ENCODE measurements around the gene SWI5.
"Not testable (repeated sequence)": the region's sequence is repeated elsewhere in the genome, so short reads cannot be mapped to it uniquely, and the experiment has no call there.

Gene SWI5

GRCh38 chr9:128276008-128276573 lies at the start of gene SWI5:
Gene SWI5, plus strand, starts transcription at chr9:128276276.
- peak; percentile 99 for DNase-seq

- no peak for DNase-seq
These were observed 49.7 kb upstream of the SWI5 start for GRCh38 chr9:128226412-128226801.

DNA sequence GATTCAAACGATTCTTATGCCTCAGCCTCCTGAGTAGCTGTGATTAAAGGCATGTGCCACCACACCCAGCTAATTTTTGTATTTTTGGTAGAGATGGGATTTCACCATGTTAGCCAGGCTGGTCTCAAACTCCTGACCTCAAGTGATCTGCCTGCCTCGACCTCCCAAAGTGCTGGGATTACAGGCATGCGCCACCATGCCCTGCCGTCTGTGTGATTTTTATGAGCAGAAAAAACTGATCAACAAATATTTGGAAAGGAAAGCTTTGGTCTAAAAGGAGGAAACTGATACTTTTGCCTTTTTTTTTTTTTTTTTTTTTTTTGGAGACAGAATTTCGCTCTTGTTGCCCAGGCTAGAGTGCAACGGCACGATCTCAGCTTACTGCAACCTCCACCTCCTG lies 45.2 kb upstream of the SWI5 start:
- DNase-seq: not testable (repeated sequence)

DNA sequence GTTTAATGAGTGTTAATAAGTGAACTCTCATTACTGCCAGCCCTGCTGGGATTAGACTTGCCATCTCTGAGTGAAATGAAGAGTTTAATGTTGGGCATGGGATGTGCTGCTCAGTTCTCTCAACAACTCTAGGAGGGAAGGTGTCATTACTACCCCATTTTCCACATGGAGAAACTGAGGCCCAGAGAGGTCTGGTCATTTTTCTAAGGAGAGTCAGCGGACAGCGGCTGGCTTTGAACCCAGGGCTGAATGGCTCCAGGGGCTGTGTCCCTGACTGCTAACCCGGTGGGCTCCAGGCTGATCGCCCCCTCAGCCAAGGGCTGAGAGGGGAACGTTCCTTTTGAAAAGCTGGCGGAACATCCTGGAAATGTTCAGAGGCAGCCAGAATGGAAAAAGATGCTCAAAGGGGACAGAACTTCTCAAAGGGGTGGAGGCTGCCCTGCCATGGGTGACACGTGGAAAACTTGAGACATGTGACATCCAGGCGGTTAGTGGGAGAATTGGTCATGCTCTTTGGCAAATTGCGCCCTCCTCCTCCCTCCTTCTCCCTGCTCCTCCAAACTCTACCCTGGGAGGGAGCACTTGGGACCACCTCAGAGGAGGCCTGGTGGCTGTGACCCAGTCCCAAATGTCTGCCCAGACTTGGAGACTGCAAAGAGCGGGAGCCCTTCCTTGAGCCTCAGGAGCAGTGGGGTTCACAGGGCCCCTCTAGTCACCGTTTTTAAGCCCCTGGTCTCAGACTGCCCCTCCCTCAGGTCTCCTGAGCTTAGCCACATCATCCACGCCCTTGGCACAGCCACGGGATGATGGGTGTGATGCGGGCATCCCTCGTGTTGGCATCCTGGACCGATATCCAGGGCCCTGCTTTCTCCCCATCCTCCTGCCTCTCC lies 44.2 kb upstream of the SWI5 start:
- DNase-seq: no peak

DNA sequence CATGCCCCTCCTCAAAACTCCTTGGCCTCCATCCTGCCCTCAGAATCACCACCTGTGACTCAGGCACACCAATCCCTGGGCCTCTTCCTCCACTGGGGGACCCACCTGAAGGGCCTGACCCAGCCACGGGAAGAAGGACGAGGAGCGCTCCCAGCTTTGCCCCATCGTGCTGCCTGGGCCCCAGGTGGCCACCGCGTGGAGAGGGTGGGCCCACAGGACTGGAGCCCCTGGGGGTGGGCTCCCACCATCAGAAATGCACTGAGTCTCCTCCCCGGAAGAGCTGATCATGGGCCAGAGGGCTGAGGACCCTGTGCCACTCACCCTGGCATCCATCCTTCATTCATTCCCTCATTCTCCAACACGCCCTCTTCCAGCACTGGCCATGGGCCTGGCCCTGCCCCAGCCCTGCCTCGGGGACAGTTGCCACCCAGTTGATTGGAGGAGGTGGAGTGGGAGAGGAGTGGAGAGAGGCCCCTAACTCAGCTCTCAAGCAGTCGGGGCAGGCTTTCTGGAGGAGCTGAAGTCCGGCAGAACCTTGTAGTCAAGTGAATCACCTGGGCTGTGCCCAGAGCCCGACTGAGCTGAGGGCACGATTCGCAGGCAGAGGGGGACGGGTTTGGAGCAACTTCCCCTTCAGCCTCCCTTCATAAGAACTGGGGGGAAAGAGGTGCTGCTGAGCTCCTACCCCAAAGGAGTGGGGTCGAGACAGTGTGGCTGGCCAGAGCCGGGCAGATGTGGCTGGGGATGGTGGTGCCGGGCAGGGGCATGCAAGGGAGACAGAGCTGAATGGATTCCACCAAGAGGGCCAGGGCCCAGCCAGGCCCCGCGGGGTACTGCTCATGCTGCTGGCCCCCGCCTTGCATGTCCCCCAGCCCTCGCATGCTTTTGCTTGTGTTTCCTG lies 43.3 kb upstream of the SWI5 start:
- DNase-seq: no peak

GRCh38 chr9:128233817-128234406 lies 42.2 kb upstream of the SWI5 start:
- no peak for DNase-seq

DNA sequence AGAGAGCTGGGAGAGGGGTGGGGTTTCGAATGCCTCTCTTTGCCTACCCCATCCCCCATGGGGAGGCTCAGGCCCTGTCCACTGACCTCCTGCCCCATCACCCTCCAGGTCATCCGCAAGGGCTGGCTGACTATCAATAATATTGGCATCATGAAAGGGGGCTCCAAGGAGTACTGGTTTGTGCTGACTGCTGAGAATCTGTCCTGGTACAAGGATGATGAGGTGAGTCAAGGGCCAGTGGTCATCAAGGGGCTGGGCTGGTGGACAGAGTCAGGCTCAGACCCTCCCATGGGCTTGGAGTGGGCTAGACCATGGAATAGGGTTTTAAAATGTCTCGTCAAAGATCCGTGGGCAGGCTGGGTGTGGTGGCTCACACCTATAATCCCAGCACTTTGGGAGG lies 34.0 kb upstream of the SWI5 start:
- DNase-seq: no peak

DNA sequence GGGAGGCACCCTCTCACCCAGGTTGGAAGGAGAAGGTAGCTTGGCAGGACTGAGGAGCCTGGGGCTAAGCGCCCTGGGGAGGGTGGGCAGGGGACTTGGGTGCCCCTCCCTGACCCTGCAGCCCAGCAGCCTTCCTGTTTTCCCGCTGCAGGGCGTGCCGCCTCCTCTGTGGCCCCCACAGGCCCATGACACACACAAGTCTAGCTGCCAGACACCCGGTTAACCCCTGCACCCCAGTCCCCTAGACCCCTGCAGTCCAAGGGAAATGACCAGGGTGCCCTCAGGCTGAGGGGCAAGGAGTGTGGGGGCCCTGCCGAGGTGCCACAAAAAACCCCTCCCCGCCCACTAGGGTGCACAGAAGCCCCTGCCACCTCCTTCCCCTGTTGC lies 33.3 kb upstream of the SWI5 start:
- DNase-seq: no peak

DNA sequence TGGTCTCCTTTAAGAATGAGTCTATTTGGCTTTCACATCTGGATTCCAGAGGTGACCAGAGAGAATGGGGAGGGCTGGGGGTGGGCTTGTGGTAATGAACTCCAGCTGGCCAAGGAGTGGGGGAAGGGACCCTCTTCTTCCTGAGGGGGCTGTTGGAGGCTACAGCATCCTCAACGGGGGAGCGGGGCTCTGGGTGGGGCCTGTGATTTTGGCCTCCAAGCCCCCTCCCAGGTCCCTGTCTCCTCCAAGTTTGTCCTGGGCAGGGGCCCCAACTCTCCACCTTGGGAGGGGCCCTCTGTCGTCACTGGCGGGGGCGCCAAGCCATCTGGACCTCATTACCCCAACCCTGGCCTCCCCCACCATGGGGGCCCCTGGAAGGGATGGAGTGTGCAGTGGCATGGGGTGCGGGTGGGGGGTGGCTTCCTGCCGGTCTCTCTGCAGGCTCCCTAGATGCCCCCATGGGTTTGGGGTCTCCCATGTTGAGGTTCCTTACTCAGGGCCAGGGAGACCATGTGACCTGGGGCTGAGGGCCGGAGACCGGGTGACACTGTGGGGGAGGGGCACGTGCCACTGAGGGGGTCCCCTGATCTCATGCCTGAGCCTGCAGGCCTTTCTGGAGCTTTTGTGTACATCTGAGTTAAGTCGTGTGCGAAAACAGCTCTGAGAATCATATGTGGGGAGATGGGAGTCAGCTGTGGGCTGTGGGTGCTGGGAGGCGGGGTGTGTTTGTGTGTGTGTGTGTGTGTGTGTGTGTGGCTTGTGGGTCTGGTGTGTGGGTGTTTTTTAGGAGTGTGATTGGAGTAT lies 32.7 kb upstream of the SWI5 start:
- no peak for DNase-seq

DNA sequence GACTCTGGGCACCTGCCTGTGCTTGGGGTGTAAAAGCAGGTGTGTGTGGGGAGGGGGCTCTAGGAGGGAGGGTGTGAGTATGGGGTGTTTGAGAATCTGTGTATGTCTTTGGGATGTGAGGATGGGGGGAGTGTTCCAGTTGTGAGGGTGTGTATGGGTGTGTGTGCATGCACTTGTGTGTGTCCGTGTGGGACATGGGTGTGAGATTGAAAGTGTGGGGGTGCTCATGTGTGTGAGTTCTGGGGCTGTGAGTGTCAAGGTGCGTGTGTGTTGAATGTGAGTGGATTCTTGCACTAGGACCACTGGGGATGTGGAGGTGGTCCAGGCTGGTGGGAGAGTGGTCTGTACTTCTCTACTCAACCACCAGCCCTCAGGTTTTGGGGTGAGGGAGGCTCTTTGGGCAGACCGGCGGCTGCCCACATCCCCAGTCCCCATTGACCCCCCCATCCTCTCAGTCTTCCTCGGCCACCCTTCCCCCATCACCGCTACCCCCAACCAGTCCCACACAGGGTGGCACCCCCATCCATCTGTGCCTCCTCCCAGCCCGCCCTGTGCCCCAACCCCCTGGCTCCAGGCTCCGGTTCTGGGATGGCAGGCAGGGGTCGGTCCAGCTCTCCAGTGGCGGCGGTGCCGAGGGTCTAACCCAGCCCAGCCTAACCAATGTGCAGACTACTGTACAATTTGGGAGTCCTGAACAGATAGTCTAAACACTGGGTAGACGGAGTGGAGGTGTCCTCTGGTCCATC lies 31.8 kb upstream of the SWI5 start:
- DNase-seq: no peak

GRCh38 chr9:128244837-128245231 lies 31.2 kb upstream of the SWI5 start:
- DNase-seq: no peak

DNA sequence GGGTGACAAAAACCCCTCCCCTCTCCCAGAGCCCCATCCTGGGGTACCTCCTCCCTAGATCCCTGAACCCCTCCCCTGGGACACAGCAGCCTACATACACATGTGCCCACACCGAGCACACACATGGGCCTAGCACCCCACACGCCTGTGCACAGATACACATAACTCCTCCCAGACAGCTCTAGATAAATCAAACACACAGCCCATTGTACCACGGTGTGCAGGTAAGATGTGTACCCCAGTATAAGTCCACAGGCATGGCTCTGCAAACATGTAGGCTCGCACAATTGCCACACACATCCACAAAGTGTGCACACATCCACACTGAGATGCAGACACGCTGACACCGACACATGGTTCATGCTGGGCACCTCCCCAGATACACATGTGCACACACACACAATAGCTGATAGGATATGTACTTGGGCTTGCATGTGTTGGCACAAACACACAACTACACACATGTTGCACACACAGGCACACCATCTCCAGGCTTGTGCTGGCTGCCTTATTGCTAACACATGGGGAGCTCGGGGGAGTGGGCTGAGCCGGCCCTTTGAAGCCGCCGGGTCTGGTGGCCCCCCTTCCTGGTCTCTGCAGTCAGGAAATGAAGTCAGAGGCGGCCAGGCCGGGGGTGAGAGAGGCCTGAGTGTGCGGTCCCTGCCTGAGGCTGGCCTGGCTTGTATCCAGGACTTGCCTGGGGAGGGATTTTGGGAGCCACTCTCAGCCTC lies 30.5 kb upstream of the SWI5 start:
- DNase-seq: no peak

DNA sequence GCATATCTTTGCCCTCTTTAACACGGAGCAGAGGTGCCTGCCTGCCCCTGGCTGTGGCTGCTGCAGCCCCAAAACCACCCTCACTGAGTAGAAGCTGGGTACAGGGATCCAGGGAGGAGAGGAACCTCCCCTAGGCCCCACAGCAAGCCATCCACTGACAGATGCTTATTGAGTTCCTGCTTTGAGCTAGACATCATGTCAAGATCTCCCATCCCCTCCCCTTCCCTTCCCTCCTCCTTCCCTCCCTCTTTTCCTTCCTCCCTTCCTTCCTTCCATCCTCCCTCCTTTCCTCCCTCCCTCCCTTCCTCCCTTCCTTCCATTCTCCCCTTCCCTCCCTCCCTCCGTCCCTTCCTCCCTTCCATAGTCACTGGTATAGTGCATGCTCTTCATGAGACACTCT lies 29.6 kb upstream of the SWI5 start:
- no peak for DNase-seq

GRCh38 chr9:128247226-128247803 lies 28.8 kb upstream of the SWI5 start:
- no peak for DNase-seq

DNA sequence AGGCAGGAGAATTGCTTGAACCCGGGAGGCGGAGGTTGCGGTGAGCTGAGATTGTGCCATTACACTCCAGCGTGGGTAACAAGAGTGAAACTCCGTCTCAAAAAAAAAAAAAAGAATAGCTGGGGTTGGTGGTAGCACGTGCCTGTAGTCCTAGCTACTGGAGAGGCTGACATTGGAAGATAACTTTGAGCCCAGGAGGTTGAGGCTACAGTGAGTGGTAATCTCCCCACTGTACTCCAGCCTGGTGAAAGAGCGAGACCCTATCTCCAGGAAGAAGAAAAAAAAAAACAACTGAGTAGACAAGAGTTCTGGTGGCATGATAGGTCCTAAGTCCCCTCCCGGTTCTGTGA lies 26.5 kb upstream of the SWI5 start:
- no peak for DNase-seq

DNA sequence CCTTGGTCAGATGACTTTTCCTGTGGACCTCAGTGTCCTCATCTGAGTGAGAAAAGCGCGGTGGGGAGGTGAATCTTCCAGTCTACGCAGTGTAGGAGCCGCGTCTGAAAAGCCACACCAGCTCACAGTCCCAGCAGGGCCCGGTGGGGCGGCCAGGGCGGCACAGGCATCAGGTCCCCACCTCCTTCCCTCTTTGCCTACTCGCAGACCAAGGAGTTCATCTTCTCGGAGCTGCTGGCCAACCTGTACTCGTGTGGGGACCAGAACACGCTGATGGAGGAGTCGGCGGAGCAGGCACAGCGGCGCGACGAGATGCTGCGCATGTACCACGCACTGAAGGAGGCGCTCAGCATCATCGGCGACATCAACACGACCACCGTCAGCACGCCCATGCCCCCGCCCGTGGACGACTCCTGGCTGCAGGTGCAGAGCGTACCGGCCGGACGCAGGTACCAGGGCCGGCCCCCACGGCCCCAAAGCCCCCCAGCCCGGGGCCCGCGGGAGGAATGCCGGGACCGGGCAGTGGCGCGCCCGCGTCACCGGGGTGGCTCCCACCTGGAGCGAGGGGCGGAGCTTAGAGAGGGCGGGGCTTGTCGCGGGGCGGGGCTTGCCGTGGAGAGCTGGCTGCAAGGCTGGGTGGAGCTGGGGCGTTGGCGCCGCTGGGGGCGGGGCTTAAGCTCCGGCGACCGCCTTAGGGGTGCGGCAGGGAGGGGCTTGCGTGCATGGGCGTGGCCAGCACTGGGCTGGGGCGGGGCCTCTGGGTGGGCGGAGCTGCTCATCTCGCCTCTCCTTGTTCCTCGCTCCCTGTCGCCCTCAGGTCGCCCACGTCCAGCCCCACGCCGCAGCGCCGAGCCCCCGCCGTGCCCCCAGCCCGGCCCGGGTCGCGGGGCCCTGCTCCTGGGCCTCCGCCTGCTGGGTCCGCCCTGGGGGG lies 25.9 kb upstream of the SWI5 start:
- peak; percentile 94 for DNase-seq

DNA sequence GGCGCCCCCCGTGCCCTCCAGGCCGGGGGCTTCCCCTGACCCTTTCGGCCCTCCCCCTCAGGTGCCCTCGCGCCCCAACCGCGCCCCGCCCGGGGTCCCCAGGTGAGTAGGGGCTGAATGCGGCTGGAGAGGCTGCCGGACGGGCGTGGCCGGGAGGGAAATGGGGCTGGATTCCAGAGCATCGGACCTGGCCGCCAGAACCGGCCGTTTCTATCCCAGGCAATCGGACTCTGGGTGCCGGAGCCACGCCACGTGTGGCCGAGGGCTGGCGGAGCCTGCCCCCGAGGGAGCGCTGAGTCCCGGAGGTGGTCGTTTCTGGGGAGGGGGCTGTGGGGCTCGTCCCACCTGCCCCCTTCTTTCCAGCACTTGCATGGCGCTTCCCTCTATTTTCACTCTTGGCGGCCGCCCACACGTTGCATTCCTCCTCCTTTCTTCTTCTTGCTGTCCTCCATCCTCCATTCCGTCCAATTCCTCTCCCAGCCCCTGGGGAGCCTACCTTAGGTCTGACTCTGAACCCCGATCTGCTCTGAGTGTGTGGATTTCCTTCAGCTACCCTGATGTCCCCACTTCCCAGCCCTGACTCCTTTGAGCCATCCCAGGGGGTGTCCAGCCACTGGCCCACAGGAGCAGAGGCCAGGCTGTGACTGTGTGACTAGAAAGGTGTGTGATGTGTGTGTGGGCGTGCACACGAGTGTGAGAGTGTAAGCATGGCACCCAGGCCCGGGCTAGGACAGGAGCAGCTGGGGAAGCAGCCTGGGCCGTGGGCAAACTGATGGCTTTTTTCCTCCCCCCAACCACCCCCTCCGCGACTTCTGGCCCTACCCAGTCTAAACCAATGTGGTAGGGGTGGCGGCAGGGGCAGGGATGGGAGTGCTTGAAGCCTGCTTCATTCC lies 25.0 kb upstream of the SWI5 start:
- DNase-seq: no peak

DNA sequence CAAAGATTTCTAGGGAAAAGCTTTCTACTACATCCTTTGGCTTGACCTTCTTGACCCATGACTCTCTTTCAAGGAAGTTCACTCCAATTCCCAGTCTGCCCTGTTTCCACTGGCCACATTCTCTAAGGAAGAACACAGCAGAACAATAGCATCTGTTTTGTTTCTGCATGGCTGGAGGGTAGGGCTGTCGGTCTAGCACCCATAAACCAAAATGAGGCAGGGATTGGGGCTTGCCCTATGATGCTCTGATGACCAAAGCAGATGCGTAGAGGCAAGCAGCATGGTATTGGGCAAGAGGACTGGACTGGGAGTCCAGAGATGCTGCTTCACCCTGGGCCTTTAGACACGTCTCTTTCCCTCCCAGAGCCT lies 24.4 kb upstream of the SWI5 start:
- no peak for DNase-seq
